Fibroblast of pulmonary artery (primary cell): ENCODE data around the gene RPL31.

ENCODE experiments used
- DNase-seq: peaks from one replicate; pipeline ENCODE4 v3.0.0-alpha.2; 2010; ENCODE audit warnings: low read depth
- H3K4me3 ChIP-seq: replicated peaks from 2 replicates; pipeline ENCODE4 v1.5.1; 2011; ENCODE audit warnings: low read depth, mild to moderate bottlenecking, control low read depth, low read length, moderate library complexity
- CTCF ChIP-seq: IDR thresholded peaks from 2 replicates; pipeline ENCODE4 v1.5.1; 2011; ENCODE audit warnings: mild to moderate bottlenecking, control low read depth, low read length, inconsistent platforms; ENCODE audit errors: missing control alignments

Gene RPL31

GRCh38 chr2:101012054-101012705 is 10.1 kb downstream of the RPL31 start:
- no peak for DNase-seq
- TF ChIP-seq CTCF, result no peak
- no peak overlapping the region for H3K4me3 ChIP-seq

- DNase-seq, result peak; percentile 67
- peak; percentile 73 for TF ChIP-seq CTCF
- no peak overlapping the region for H3K4me3 ChIP-seq
These were observed 10.7 kb downstream of the RPL31 start for GRCh38 chr2:101012706-101013181.

- no peak for TF ChIP-seq CTCF
- no peak overlapping the region for H3K4me3 ChIP-seq
- DNase-seq, result no peak
These were observed 12.3 kb downstream of the RPL31 start for GRCh38 chr2:101014264-101014857.

- H3K4me3 ChIP-seq, result no peak overlapping the region
- no peak for TF ChIP-seq CTCF
These were observed 15.3 kb downstream of the RPL31 start for GRCh38 chr2:101017371-101017770.

GRCh38 chr2:101018934-101019333 is 16.8 kb downstream of the RPL31 start:
- DNase-seq, result no peak
- TF ChIP-seq CTCF, result no peak
- H3K4me3 ChIP-seq, result no peak overlapping the region

More at GRCh38 chr2:101017371-101017770, 15.3 kb downstream of the RPL31 start:
- DNase-seq, result no peak

- no peak for TF ChIP-seq CTCF
- no peak for DNase-seq
- no peak overlapping the region for H3K4me3 ChIP-seq
These were observed 20.1 kb downstream of the RPL31 start for GRCh38 chr2:101022221-101022620.
